GM12891 (cell line): Measurements from ENCODE around the gene RAP1A.

Source experiments
- POLR2A ChIP-seq: IDR thresholded peaks from 2 replicates; pipeline ENCODE4 v1.6.1; 2011; ENCODE audit warnings: low read depth, low read length, control low read depth
- POLR2AphosphoS5 ChIP-seq: IDR thresholded peaks from 2 replicates; pipeline ENCODE4 v1.6.1; 2011; ENCODE audit warnings: low read depth, low read length, control low read depth
- TAF1 ChIP-seq: IDR thresholded peaks from 2 replicates; pipeline ENCODE4 v1.6.1; 2011; ENCODE audit warnings: low read depth, low read length, control low read depth

DNA sequence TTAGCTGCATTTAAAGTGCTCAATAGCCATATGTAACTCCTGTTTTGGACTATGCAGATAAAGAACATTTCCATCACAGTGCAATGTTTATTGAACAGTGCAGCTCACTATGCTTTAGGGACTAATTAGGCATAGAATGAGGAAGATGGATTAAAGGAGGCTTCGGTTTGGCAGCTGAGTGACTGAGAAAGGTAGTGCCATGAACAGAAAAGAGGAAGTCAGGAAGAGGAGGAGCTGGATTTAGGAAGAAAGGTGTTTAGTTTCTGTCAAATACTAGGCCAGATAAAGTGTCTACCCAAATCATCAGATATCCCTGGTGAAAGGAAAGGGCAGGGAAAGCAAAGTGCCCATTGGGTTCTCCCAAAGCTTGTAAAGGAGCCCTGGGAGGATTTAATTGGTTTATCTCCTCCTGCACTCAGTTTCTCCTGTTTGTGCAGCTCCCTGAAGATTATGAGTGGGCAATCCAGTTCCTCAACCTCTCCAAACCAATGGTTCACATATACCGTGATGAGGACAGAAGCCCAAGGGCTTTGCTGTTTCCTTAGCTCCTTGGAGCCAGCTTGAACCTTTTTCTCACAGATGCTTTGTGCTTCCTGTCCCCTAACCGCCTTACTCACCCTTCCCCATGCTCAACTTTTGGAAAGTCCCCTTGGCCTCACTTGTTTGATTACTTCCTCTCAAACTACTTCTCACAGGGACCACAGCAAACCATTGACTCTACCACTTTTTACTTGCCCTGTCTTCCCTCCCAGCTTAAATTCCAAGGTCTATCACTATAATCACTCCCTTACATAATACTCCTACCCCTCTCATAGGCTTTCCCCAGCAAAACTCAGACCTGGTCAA lies 3.5 kb upstream of the RAP1A start:
- TF ChIP-seq TAF1 (no peak), POLR2AphosphoS5 (no peak), POLR2A (0 out of 2 replicates have a peak, but pooled peaks have one; percentile 69)
